Keratinocyte (primary cell): ENCODE results near the gene PGS1. TPM values are rescaled to one million over a fixed set of nuclear protein-coding genes. Genes with fewer than 3 reads are reported as not detected.

Experiments used
- DNase-seq: peaks from one replicate; pipeline ENCODE4 v3.0.0-alpha.2; 2011; ENCODE audit warnings: low read depth, missing footprints, low spot score
- FAIRE-seq: peaks from 2 replicates; lab custom pipeline; 2011; peaks lifted over from hg19 to GRCh38; lab: Jason Lieb, UNC
- H2AFZ ChIP-seq: 2 replicates; pipeline ENCODE4 v1.6.0; 2012; ENCODE audit warnings: low read length, control low read depth, inconsistent platforms; ENCODE audit not compliant: control insufficient read depth
- H3K27ac ChIP-seq: 2 replicates; pipeline ENCODE4 v1.5.1; 2011; ENCODE audit warnings: low read length; ENCODE audit not compliant: control insufficient read depth, insufficient read depth
- H3K27me3 ChIP-seq: 3 replicates; pipeline ENCODE4 v1.6.0; 2011; ENCODE audit warnings: low read length; ENCODE audit not compliant: control insufficient read depth, insufficient read depth; ENCODE audit errors: extremely low read depth
- H3K36me3 ChIP-seq, 2 experiments: 2 replicates in 1 of 2; 3 replicates in 1 of 2; pipeline ENCODE4 v1.5.1; 2011; ENCODE audit warnings: low read length in 2 of 2, mild to moderate bottlenecking in 1 of 2; ENCODE audit not compliant: control insufficient read depth in 2 of 2, insufficient read depth in 2 of 2; ENCODE audit errors: extremely low read depth in 1 of 2
- H3K4me1 ChIP-seq: 3 replicates; pipeline ENCODE4 v1.5.1; 2011; ENCODE audit warnings: low read length; ENCODE audit not compliant: control insufficient read depth, insufficient read depth; ENCODE audit errors: extremely low read depth
- H3K4me2 ChIP-seq: 3 replicates; pipeline ENCODE4 v1.6.0; 2011; ENCODE audit warnings: low read depth, low read length; ENCODE audit not compliant: control insufficient read depth, insufficient read depth; ENCODE audit errors: extremely low read depth
- H3K4me3 ChIP-seq, 3 experiments: fragments of 200-600 bp in 1 of 3; sonication (generic) in 1 of 3; 2 replicates in 2 of 3; 3 replicates in 1 of 3; pipeline ENCODE4 v1.5.1; 2011 to 2016; ENCODE audit warnings: low read length in 3 of 3, mild to moderate bottlenecking in 3 of 3, control low read depth in 2 of 3, inconsistent platforms in 1 of 3, low read depth in 1 of 3, mixed read lengths in 1 of 3, mixed run types in 1 of 3, moderate library complexity in 1 of 3; ENCODE audit not compliant: control insufficient read depth in 2 of 3, insufficient read depth in 2 of 3; ENCODE audit errors: extremely low read depth in 1 of 3
- H3K79me2 ChIP-seq: 2 replicates; pipeline ENCODE4 v1.6.0; 2012; ENCODE audit warnings: low read length; ENCODE audit not compliant: control insufficient read depth, insufficient read depth
- H3K9ac ChIP-seq: 3 replicates; pipeline ENCODE4 v1.6.0; 2011; ENCODE audit warnings: low read length; ENCODE audit not compliant: control insufficient read depth, insufficient read depth; ENCODE audit errors: extremely low read depth
- H3K9me1 ChIP-seq: 3 replicates; pipeline ENCODE4 v1.6.0; 2011; ENCODE audit warnings: low read length; ENCODE audit not compliant: control insufficient read depth, insufficient read depth; ENCODE audit errors: extremely low read depth
- H3K9me3 ChIP-seq: 2 replicates; pipeline ENCODE4 v1.5.1; 2012; ENCODE audit warnings: low read depth, low read length; ENCODE audit not compliant: control insufficient read depth
- H4K20me1 ChIP-seq: 3 replicates; pipeline ENCODE4 v1.6.0; 2011; ENCODE audit warnings: low read length; ENCODE audit not compliant: control insufficient read depth, insufficient read depth; ENCODE audit errors: extremely low read depth
- EZH2 ChIP-seq: IDR thresholded peaks from one replicate; pipeline ENCODE4 v1.6.1; 2012; ENCODE audit warnings: inconsistent platforms, mild to moderate bottlenecking, low read length, moderate library complexity
- dilution Hi-C: fragments of 300-500 bp; cut with MboI; formaldehyde crosslinking; loops from one replicate; pipeline ENCODE4 v1.7.0; 2020; ENCODE audit warnings: low sequenced_read_pairs; ENCODE audit not compliant: extremely low pct_ligation_motif_present
- polyA plus RNA-seq, 5 experiments: library from polyadenylated mRNA; depleted of rRNA in 3 of 5; stranded (reverse) in 3 of 5; stranded (forward) in 1 of 5; unstranded in 1 of 5; fragments of >200 nt; gene quantifications; 1 replicate in 1 of 5; 2 replicates in 3 of 5; 3 replicates in 1 of 5; pipeline versions ENCODE4 v1.2.1 to v1.2.3, GENCODE V29; 2011 to 2012; ENCODE audit warnings: missing spikeins in 2 of 5, low read depth in 1 of 5, low replicate concordance in 1 of 5
- TF ChIP-seq, protein P1 (sequence below), 3 experiments: IDR thresholded peaks in 1 of 3; conservative IDR thresholded peaks in 1 of 3; optimal IDR thresholded peaks in 1 of 3; 2 replicates in 2 of 3; 3 replicates in 1 of 3; pipeline versions ENCODE3 to v1.5.1; 2011; ENCODE audit warnings: low read length in 3 of 3, mild to moderate bottlenecking in 3 of 3, moderate library complexity in 2 of 3, control low read depth in 1 of 3, inconsistent platforms in 1 of 3; ENCODE audit not compliant: insufficient read depth in 2 of 3; ENCODE audit errors: extremely low read depth in 1 of 3

PGS1 gene
- polyA plus RNA-seq, 1 donor (not counting 4 experiments of a cell fraction or from before 2014, with no cell fraction given), result 19.6 TPM

DNA sequence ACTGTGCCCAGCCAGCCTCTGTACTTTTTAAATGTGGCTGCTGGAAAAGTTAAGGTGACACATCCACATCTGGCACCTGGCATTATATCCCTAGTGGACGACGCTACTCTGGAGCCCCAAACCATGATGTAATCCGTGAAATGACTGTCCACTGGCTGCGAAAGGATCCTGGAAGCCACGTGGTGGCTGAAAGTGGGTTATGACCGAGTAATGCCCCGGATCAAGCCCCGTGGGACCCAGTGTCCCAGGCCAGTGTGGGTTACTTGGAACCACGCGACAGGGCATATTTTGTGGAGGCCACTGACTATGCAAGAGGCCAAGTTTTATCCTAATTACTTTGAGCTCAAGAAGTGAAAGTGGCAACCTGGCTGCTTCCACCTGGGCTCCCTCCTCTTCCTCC, 79.6 kb downstream of the PGS1 start:
- Histone ChIP-seq H2AFZ (no peak overlapping the region), H3K27ac (no peak overlapping the region), H3K79me2 (no peaks in the 10 kb centered on the region), H3K9me1 (no peaks in the 10 kb centered on the region), H4K20me1 (no peaks in the 10 kb centered on the region), H3K9me3 (no peaks in the 10 kb centered on the region), H3K9ac (no peak overlapping the region), H3K4me3 (no peak overlapping the region), H3K27me3 (peaks cover 8% of the 10 kb centered on the region), H3K36me3 (no peaks in the 10 kb centered on the region), H3K4me1 (no peaks in the 10 kb centered on the region), H3K4me2 (no peak overlapping the region)
- FAIRE-seq, result no peak
- dilution Hi-C loops, result no loop called here
- TF ChIP-seq EZH2, result no peak
- DNase-seq, result no peak

- no peak overlapping the region for H2AFZ ChIP-seq
- no peak for DNase-seq
- no peak overlapping the region for H3K4me3 ChIP-seq
- no peaks in the 10 kb centered on the region for H3K9me3 ChIP-seq
- no peak for FAIRE-seq
- dilution Hi-C loops, result no loop called here
- H3K4me2 ChIP-seq, result no peak overlapping the region
- TF ChIP-seq, protein P1, sequence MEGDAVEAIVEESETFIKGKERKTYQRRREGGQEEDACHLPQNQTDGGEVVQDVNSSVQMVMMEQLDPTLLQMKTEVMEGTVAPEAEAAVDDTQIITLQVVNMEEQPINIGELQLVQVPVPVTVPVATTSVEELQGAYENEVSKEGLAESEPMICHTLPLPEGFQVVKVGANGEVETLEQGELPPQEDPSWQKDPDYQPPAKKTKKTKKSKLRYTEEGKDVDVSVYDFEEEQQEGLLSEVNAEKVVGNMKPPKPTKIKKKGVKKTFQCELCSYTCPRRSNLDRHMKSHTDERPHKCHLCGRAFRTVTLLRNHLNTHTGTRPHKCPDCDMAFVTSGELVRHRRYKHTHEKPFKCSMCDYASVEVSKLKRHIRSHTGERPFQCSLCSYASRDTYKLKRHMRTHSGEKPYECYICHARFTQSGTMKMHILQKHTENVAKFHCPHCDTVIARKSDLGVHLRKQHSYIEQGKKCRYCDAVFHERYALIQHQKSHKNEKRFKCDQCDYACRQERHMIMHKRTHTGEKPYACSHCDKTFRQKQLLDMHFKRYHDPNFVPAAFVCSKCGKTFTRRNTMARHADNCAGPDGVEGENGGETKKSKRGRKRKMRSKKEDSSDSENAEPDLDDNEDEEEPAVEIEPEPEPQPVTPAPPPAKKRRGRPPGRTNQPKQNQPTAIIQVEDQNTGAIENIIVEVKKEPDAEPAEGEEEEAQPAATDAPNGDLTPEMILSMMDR (optimal IDR thresholded peaks at IDR 0.05 in 1 of 3, IDR thresholded peaks at IDR 0.05 in 1 of 3, conservative IDR thresholded peaks at IDR 0.05 in 1 of 3; ENCODE audit: extremely low read depth in 1 of 3, insufficient read depth in 2 of 3, low read length in 3 of 3), result no peak
- no peak for TF ChIP-seq EZH2
- H3K9ac ChIP-seq, result no peak overlapping the region
- no peaks in the 10 kb centered on the region for H3K36me3 ChIP-seq
- no peak overlapping the region for H3K27ac ChIP-seq
- H3K4me1 ChIP-seq, result no peaks in the 10 kb centered on the region
- H3K27me3 ChIP-seq, result peaks cover 8% of the 10 kb centered on the region
- no peaks in the 10 kb centered on the region for H4K20me1 ChIP-seq
- no peaks in the 10 kb centered on the region for H3K9me1 ChIP-seq
- no peaks in the 10 kb centered on the region for H3K79me2 ChIP-seq
These were observed 80.4 kb downstream of the PGS1 start for GRCh38 chr17:78458736-78459335.

DNA sequence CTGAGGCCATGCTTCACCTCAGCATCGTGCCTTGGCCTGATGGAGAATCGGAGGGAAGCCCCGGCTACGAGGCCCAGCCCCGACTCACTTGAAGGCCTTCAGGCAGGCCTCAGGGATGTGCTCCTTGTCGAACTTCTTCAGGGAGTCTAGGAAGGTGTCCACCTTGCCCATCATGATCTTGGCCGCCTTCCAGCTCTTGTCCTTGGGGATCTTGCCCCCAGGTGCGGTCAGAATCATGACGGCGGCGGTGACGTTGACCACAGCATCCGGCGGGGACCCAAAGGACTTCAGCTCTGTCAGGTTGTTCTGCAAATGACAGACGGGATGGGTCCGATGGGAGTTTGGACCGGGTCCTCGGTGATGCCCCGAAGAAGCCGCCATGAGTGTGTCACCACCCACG, 81.2 kb downstream of the PGS1 start:
- Histone ChIP-seq H2AFZ (no peak overlapping the region), H3K4me1 (no peaks in the 10 kb centered on the region), H3K4me2 (no peak overlapping the region), H3K27ac (no peak overlapping the region), H3K9ac (no peak overlapping the region), H3K79me2 (no peaks in the 10 kb centered on the region), H3K27me3 (peaks cover 8% of the 10 kb centered on the region), H3K9me3 (no peaks in the 10 kb centered on the region), H4K20me1 (no peaks in the 10 kb centered on the region), H3K9me1 (no peaks in the 10 kb centered on the region), H3K4me3 (no peak overlapping the region), H3K36me3 (no peaks in the 10 kb centered on the region)
- dilution Hi-C loops, result no loop called here
- FAIRE-seq (no peak), DNase-seq (no peak)
- no peak for TF ChIP-seq EZH2
- TF ChIP-seq, protein P1 (optimal IDR thresholded peaks at IDR 0.05 in 1 of 3, IDR thresholded peaks at IDR 0.05 in 1 of 3, conservative IDR thresholded peaks at IDR 0.05 in 1 of 3; ENCODE audit: extremely low read depth in 1 of 3, insufficient read depth in 2 of 3, low read length in 3 of 3), result no peak
